T follicular helper cell (primary cell): ENCODE results near the gene ATP6V0B.

Source experiments
- DNase-seq: peaks from one replicate; pipeline ENCODE4 v3.0.0-alpha.2; 2020; ENCODE audit warnings: low read depth

ATP6V0B gene

DNA sequence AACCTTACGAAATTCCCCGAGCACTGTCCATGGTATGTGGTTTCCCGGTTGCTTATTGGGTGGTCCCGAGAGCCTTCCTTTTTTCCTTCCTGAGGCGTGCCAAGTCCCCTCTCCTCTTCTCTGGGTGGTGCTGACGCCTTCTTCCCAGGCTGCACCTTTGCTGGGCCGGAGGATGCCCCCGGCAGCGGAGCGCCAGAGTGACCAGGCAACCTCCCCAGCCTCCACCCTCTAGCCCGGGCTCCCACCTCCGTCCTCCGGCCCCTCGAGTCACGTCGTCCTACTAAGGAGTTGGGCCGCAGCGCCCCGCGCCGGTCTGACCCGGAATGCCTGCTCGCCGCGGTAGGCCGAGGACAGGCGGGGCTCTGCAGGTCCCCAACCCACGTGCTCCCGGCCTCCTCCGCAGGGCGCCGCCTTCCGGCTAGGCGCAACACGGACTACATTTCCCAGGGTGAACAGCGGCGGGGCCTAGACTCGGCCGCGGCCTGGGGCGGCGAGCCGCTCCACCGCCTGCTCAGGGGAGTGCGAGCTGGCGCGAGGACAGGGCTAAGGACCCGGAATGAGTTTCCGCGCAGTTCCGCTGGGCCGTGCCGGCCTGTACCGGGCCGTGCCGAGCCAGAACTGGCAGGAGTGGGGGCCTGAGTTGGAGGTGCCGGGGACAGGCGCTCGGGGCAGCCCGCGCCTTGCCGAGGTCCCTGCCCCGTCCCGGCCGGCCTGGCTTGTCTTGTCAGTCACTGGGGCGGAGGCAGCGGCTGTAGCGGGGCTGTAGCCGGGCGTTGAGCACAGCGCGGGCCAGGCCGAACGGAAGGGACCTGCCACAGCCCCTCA is 28.3 kb upstream of the ATP6V0B start, which contains the start of gene IPO13:
Gene IPO13, plus strand, starts transcription at position 715 of the 825 bp plus-strand sequence. CDS start 651 bp downstream, outside the sequence.
- peak; percentile 92 for DNase-seq

DNA sequence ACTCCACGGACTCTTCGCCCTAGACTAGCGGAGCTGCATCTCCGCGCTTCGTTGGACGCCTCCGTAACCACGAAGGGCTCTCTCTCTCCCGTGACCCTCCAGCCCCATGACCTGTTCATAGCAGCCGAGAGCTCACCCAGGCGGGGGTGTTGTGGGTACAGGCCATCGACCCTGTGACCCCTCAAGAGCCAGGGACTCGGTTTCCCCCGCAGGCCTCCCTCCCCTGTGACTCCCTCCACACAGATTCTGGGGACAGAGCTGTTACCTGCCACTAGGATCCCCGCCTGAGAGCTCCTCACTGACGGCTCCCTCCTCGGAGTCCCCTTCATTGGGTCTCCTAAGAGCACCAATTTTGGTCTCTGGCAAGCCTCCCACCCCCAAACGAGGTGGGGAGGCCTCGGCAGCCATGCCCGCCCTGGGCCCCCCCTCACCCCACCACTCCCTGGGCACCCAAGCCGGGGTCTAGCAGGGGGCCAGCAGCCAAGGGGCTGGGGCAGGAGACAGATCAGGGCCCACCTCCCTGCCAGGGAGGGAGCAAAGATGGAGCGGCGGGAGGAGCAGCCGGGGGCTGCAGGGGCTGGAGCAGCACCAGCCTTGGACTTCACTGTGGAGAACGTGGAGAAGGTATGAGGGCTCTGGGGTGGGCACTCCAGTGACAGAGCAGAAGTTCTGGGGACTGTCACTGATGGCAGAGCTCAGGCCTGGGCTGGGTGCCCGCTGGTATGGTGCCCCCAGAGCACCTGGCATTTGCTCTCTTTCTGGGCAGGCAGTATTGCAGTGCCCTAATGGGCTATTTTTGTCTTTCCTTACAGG is 27.5 kb upstream of the ATP6V0B start:
- DNase-seq = no peak

DNA sequence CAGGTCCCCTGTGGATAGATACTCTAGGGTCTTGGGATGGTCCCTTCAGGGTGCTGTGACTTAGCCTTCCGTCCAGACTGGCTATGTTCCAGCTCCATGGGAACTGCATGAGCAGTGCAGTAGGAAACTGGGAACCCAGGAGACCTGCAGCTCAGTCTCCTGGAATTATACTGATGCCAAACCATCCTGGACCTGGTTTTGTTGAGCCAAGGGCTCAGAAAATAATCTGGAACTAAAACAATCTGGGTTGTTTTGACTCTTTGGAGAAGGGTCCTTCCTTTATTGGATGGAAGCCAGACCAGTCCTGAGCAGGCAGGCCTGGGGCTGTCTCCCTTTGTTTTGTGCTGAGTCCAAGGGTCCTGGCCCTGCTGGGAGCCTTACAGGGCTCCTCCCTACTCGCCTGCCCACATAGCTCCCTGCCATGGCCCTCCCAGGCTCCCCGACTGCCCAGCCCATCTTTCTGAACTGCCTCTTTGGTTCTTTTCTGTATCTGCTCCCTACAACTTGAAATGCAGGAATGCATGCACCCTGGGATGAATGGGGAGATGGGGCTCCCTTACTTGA is 26.8 kb upstream of the ATP6V0B start:
- DNase-seq = no peak

DNA sequence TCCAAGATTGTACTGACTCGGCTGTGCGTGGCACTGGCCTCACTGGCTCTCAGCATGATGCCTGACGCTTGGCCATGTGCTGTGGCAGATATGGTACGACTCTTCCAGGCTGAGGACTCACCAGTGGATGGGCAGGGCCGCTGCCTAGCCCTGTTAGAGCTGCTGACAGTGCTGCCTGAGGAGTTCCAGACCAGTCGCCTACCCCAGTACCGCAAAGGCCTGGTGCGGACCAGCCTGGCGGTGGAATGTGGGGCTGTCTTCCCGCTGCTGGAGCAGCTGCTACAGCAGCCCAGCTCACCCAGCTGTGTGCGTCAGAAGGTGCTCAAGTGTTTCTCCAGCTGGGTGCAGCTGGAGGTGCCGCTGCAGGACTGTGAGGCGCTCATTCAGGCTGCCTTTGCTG is 25.1 kb upstream of the ATP6V0B start:
- no peak for DNase-seq

DNA sequence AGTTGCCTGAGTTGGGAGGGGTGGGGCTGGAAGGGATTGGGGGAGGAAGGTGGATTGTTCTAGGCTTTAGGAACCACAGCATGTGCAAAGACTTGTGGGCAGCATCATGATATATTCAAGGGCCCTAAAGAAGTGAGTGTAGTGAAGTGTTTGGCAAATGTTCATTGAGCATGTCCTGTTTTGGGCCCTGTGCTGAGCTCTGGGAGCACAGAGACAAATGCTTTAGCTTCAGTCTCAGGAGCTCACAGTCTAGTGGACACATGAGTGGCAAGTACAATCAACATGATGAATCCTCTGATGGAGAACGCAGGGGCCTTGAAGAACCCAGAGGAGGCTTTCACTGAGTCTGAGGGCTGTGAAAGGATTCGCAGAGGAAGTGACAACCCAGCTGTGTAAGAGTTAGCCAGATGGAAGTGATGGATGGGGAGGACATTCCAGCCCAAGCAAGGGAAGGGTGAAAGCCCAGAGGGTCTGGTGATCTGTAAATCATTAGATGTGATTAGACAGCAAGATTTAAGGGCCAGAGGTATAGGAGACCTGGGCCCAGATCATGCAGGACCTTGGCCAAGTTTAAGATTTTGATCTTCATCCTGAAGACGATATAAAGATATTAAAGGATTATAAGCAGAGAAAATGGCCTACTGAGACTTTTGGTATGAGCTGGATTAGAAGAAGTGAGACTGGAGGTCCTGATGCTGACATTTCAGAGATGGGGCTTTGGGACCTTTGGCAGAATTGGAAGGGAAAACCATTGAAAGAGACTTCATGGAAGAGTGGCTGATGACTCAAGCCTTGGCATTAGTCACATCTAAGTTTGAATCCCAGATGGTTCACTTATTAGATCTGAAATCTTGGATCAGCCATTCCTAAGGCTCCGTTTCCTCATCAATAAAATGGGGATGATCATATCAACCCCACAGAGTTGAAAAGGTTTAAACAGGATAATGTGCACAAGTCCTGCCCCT is 23.5 kb upstream of the ATP6V0B start:
- no peak for DNase-seq

DNA sequence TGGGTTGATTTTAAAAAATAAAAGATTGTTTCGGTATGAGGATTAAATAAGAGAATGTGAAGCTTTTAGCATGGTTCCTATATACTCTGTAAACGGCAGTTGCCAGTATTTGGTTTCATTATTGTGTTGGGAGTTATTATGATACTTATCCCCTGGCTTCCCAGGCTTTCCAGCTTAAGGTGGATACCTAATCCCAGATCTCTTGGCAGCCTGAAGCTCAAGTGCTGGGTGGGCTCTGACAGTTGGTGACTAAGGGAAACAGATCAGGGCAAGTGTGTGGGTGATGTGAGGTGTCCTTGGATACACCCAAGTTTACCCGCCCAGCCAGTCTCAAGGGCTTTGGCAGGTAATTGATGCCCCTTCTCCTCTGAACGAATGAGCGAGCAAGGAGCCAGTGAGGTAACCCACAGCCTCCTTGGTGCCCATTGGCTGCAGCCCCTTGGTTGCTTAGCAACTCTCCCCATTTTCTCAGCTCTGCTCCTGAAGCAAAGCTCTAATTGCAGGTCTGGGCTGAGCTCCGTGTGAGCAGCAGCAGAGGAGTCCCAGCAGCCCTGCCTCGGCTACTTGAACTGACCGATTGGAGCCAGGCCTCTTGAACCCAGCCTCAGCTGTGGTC is 21.9 kb upstream of the ATP6V0B start:
- DNase-seq = no peak

DNA sequence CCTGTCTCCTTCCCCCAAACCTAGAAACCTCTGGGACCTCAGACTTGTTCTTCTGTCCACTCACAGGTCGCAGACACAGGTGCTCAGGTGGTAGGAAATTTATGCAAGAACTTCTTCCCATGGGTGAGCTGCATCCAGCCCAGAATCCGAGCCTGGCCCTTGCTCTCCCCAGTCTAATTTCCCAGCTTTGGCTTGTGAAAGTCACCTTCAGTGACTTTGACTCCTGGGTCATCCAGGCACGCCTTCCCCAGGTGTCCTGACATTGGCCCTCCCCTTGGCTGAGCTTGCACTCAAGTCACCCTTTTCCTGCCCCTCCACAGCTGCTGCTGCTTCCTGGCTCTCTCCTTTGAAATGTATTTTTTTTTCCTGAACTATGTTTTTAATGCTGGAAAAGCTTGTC is 21.4 kb upstream of the ATP6V0B start:
- no peak for DNase-seq

DNA sequence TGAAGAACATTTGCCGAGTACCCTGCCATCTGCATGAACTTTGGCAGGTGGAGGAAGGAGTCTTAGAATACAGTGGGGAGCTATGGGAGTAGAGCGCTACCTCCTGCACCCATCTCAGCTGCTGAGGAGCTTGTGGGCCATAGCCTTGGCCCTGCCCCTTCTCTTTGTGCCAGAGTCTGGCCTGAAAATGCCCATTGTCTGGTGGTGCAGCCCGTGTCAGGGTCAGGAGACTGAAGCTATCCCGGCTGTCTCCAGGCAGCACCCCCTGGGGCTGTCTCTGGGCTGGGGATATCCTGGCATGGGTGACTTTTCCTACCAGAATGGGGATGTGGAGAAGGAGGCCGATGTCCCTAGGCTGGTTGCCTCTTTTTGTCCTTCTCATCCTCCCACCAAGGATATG is 20.7 kb upstream of the ATP6V0B start:
- DNase-seq = no peak

DNA sequence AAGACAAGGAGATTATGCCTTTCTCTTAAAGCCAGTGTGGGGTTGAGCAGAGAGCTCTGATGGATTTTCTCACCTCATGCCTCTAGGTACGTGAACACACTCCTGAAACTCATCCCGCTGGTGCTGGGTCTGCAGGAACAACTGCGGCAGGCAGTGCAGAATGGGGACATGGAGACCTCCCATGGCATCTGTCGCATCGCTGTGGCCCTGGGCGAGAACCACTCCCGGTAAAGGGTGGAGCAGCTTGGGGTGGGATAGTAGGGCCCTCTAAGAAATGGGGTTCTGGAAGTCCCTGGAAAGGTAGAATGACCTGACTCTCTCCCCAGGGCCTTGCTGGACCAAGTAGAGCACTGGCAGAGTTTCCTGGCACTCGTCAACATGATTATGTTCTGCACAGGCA is 18.5 kb upstream of the ATP6V0B start:
- no peak for DNase-seq

DNA sequence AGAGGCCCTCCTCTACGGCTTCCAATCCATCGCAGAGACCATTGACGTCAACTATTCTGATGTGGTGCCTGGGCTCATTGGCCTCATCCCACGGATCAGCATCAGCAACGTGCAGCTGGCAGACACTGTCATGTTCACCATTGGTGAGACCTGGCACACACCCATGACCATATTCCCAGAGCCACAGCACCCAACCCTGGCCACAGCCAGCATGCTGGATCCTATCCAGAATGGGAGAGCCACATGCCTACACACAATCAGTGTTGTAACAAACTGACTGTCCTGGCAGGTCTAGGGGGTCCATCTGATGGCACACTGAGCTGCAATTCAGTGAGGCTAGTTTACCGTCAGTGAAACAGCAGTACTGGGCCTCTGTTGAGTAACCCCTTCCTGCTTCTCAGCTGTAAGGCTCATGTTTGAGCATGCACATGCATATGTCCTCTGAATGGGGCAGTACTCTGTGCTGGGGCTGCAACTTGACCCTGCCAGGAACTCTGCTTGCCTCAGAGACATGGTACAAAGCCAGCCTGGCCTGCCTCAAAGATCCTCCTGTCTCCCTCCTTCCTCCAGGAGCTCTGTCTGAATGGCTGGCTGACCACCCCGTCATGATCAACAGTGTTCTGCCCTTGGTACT is 17.2 kb upstream of the ATP6V0B start:
- no peak for DNase-seq

DNA sequence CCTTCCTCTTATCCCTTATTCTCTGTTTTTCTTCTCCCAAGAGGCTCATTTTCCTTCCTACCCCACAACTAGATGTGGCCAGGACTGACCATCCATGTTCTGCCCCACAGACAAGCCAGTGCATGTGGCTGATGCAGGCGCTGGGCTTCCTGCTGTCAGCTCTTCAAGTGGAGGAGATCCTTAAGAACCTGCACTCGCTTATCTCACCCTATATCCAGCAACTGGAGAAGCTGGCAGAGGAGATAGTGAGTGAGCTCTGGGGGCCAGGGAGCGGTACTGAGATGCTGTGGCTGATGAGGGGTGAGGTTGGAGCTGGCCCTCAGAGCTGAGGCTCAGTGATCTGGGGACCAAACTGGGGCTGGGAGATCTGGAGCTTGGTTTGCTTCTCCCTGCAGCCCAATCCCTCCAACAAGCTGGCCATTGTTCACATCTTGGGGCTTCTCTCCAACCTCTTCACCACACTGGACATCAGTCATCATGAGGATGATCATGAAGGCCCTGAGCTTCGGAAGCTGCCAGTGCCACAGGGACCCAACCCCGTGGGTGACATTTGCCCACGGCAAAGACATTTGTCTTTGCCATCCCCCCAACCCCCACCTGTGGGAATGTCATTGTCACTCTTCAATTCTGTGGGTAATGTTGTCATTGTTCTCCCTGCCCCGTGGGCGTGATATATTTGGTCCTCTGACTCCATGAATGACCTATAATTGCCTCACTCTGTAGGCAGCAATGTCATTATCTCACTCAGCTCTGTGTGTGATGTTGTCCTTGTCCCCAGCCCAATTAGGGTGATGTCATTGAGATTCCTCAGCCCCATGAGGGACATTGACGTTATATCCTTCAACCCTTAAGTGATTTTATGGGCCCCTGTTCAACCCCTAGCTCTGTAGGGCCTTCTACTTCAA is 16.2 kb upstream of the ATP6V0B start:
- no peak for DNase-seq

DNA sequence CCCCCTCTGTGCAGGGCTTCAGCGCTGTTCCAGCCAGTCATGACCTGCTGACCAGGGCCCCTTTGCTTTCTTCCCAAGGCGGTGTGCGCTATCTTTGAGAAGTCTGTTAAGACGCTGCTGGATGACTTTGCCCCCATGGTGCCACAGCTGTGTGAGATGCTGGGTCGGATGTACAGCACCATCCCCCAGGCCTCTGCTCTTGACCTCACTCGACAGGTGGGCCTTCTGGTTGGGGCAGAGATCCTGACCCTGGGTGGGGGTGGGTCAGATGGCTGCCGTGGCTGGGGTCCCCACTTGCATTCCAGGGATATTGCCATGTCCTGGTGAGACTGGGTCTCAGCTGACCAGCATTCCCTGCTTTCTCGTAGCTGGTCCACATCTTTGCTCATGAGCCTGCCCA is 14.0 kb upstream of the ATP6V0B start:
- DNase-seq = no peak

DNA sequence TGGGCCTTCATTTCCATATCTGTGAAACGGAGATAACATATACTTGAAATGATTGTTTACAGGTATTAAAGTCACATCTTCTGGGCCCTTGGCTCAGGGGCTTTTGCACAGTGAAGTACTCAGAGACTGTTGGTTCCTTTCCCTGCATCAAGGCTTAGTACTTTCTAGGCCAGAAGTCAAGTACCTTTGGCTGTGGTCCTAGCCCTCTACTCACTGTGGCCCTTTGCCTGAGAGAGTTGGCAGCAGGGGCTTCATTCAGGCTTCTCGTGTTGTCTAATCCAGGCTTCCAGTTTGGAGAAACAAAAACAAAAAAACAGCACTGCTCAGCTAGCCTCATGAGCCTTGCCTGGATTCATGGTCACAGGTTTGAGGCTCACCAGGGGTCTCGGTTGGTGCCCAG is 13.1 kb upstream of the ATP6V0B start:
- DNase-seq = no peak

DNA sequence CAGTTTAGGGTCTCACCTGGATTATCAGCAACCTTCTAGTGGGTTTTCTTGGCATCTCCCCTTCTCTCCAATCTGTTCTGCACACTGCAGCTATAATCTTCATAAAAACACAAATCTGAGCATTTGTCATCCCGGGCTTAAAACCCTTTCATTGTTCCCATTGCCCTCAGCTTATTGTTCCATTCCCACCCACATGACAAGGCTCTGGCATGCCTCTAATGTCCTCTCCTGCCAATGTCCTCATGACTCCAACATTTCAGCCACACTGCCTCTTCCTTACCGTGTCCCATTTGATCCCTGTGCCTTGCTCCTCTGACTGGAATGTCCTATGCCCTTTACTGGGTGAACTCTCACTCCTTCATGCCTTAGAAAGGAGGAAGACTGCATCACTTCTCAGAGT is 12.4 kb upstream of the ATP6V0B start:
- no peak for DNase-seq

DNA sequence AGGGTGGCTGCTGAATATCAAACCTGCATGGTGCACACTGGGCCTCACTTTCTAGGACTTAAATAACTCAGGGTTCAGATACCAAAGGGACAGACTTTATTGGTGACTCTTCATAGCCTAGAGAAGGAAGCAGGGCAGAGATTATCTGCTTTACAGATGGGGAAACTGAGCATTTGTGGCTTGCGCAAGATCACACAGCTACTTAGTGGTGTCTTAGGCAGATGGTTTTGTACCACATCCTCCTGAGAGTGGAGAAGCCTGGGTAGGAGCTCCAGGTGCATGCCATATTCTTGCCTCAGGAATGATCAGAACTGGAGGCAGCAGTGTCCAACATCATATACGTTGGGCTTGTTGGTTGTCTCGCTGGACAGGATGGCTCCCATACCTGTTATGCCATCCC is 11.8 kb upstream of the ATP6V0B start:
- DNase-seq = no peak

DNA sequence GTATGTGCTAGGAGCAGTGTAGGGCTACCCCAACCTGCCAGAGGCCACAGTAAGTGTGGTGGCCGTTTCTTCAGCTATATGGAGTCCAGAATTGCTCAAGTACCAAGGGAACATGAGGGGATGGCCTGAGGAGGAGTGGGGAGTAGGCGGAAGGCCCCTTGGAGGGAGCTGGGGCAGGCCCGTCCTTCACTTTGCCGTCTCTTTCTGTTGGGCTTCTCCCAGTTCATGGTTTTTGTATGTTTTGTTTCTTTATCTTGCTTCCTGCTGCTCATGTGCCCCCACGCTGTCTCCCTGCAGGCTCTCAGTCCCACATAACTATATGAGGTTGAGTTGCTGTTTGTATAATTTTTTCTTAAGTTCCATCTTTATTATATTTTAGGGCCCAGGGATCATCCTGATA is 10.9 kb upstream of the ATP6V0B start:
- DNase-seq = no peak

DNA sequence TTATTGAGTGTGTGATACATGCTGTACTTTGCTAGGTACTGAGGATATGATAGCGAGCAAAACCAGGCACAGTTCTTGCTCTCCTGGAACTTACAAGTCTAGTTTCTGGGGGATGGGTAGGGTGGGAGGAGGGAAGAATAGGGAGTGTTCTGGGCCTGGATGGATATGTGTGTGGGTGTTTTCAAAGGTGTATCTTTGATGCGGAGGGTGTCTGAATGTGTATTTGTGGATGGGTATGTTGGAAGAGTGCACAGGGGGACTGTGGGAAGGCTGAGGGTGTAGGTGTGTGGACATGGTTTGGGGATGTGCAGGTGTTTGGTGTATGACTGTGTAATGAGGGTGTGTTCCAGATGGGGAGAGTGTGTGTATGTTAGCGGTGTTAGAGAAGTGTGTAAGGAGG is 9.4 kb upstream of the ATP6V0B start:
- DNase-seq = no peak

DNA sequence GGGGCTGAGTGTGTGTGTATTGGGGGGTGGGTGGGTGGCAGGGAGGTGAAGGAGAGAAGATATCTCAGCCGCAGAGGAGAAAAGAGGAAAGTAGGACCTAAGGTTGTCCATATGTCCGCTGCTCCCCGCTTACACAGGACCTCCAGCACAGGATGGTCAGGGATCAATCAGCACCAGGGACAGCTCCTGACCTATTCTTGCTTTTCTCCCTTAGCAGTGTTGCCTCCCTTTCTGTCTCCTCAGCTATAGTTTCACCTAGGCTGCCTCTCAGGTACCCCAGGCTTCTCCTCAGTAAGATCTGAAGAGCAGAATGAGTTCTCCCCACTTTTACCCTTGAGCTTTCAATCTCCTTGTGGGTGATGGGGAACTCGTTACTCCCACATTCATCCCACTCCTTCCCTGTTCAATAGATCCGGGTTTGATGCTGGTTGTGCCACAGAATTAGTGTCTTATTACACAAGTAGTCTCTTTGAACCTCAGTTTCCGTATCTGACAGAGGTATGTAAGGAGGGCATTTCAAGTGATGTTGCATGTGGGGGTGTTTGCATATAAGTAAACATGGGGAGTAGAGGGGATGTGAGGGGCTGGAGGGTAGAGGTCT is 6.3 kb upstream of the ATP6V0B start:
- DNase-seq = no peak

DNA sequence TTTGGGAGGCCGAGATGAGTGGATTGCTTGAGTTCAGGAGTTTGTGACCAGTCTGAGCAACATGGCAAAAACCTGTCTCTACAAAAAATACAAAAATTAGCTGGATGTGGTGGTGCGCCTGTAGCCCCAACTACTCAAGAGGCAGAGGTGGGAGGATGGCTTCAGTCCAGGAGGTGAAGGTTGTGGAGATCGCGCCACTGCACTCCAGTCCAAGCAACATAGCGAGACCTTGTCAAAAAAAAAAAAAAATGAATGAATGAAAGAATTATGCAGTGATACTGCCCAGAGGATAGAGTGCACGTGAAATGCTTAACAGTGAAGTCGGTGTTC is 5.4 kb upstream of the ATP6V0B start:
- DNase-seq = no peak
